Panc1 (cell line): Measurements from ENCODE around the gene RPP25.

Source experiments
- CTCF ChIP-seq: fragments of 450-650 bp; IDR thresholded peaks from 2 replicates; pipeline ENCODE4 v1.5.1; 2017; ENCODE audit warnings: mild to moderate bottlenecking
- REST ChIP-seq, 2 experiments: IDR thresholded peaks; 2 replicates each; pipeline ENCODE4 v1.6.1; 2011 to 2012; ENCODE audit warnings: low read depth in 2 of 2, control low read depth in 1 of 2, low read length in 1 of 2, mild to moderate bottlenecking in 1 of 2, moderate library complexity in 1 of 2; ENCODE audit not compliant: insufficient read depth in 1 of 2
- TCF7L2 ChIP-seq: IDR thresholded peaks from 2 replicates; pipeline ENCODE4 v1.6.1; 2011; ENCODE audit warnings: mild to moderate bottlenecking, low read depth, low read length, inconsistent platforms

- TF ChIP-seq REST (IDR thresholded peaks at IDR 0.05; ENCODE audit: insufficient read depth in 1 of 2, low read depth in 2 of 2, low read length in 1 of 2) (no peak), CTCF (no peak), TCF7L2 (no peak)
Observed at GRCh38 chr15:74978077-74978476, 21.5 kb upstream of the RPP25 start.
